B cell (primary cell): ENCODE results near the gene MATN1. TPM values are rescaled to one million over a fixed set of nuclear protein-coding genes. Genes with fewer than 3 reads are reported as not detected.

Experiments used
- ATAC-seq: fragments of 200-7000 bp; cut with Tn5 transposase; one replicate; pipeline ENCODE4 v1.10.0; 2021; ENCODE audit warnings: low read depth, mild to moderate bottlenecking, moderate number of reproducible peaks, moderate library complexity
- CTCF ChIA-PET: fragments of 350-600 bp; sonication (Branson Sonifier 250); formaldehyde crosslinking; loops from one replicate; lab custom pipeline; 2021; ENCODE audit warnings: antibody characterized with exemption, inconsistent platforms; lab: Charles Lee
- POLR2A ChIA-PET: fragments of 350-600 bp; sonication (Branson Sonifier 250); formaldehyde crosslinking; loops from one replicate; lab custom pipeline; 2021; ENCODE audit warnings: antibody characterized with exemption; lab: Charles Lee
- DNase-seq: peaks from one replicate; pipeline ENCODE4 v3.0.0; 2013
- H2AFZ ChIP-seq: 2 replicates; pipeline ENCODE4 v1.6.1; 2012; ENCODE audit warnings: mild to moderate bottlenecking, low read depth, low read length; ENCODE audit not compliant: insufficient read depth, poor library complexity, severe bottlenecking
- H3K27ac ChIP-seq, 2 donors: 1 replicate in 1 of 2; 2 replicates in 1 of 2; pipeline ENCODE4 v1.5.1; 2012 to 2013; ENCODE audit warnings: low read length in 2 of 2, mild to moderate bottlenecking in 2 of 2, moderate library complexity in 1 of 2
- H3K27me3 ChIP-seq, 4 experiments: fragments of 200-600 bp in 1 of 4; sonication (generic) in 1 of 4; replicated peaks in 1 of 4; 1 replicate in 2 of 4; 2 replicates in 2 of 4; pipeline versions ENCODE4 v1.6.1 to v1.7.0; 2013 to 2016; ENCODE audit warnings: low read length in 3 of 4, mild to moderate bottlenecking in 2 of 4, mixed read lengths in 1 of 4, moderate library complexity in 1 of 4; ENCODE audit not compliant: insufficient read depth in 4 of 4, control insufficient read depth in 3 of 4; ENCODE audit errors: control extremely low read depth in 1 of 4
- H3K36me3 ChIP-seq, 2 experiments: replicated peaks in 1 of 2; 1 replicate in 1 of 2; 2 replicates in 1 of 2; pipeline versions ENCODE4 v1.6.1 to v1.7.1; 2013; ENCODE audit warnings: low read length in 1 of 2; ENCODE audit not compliant: insufficient read depth in 2 of 2, control insufficient read depth in 1 of 2; ENCODE audit errors: control extremely low read depth in 1 of 2, extremely low read depth in 1 of 2
- H3K4me1 ChIP-seq, 2 donors: fragments of 200-600 bp in 1 of 2; sonication (generic) in 1 of 2; 1 replicate in 1 of 2; 2 replicates in 1 of 2; pipeline versions ENCODE4 v1.5.1 to v1.6.1; 2013 to 2017; ENCODE audit warnings: low read length in 2 of 2; ENCODE audit not compliant: control insufficient read depth in 2 of 2, insufficient read depth in 2 of 2
- H3K4me2 ChIP-seq: replicated peaks from 2 replicates; pipeline ENCODE3; 2012; ENCODE audit warnings: mild to moderate bottlenecking, low read depth, low read length; ENCODE audit not compliant: poor library complexity, severe bottlenecking
- H3K4me3 ChIP-seq, 5 experiments: fragments of 200-600 bp in 1 of 5; sonication (generic) in 1 of 5; 1 replicate in 3 of 5; 2 replicates in 2 of 5; pipeline versions ENCODE4 v1.5.1 to v1.7.0; 2011 to 2016; ENCODE audit warnings: low read length in 4 of 5, mild to moderate bottlenecking in 4 of 5, low read depth in 2 of 5, control low read depth in 1 of 5, moderate library complexity in 1 of 5; ENCODE audit not compliant: insufficient read depth in 1 of 5; ENCODE audit errors: control extremely low read depth in 1 of 5, extremely low read depth in 1 of 5
- H3K79me2 ChIP-seq: fragments of 200-600 bp; sonication (generic); one replicate; pipeline ENCODE4 v1.6.0; 2016; ENCODE audit warnings: low read length; ENCODE audit not compliant: control insufficient read depth, insufficient read depth
- H3K9ac ChIP-seq: fragments of 200-600 bp; sonication (generic); 2 replicates; pipeline ENCODE4 v1.6.1; 2017; ENCODE audit warnings: mild to moderate bottlenecking, low read length, moderate library complexity
- H3K9me3 ChIP-seq, 3 donors: one replicate each; pipeline versions ENCODE4 v1.6.1 to v1.7.1; 2013; ENCODE audit warnings: low read length in 2 of 3; ENCODE audit not compliant: control insufficient read depth in 2 of 3, insufficient read depth in 1 of 3; ENCODE audit errors: control extremely low read depth in 1 of 3
- H4K20me1 ChIP-seq: 2 replicates; pipeline ENCODE4 v1.6.0; 2012; ENCODE audit warnings: mild to moderate bottlenecking, low read length; ENCODE audit not compliant: insufficient read depth, control insufficient read depth, poor library complexity, severe bottlenecking
- H3K27ac Mint-ChIP-seq: one replicate; pipeline ENCODE4 v1.8.0; 2021; ENCODE audit warnings: mixed read lengths
- H3K27me3 Mint-ChIP-seq: one replicate; pipeline ENCODE4 v1.8.0; 2021; ENCODE audit warnings: mixed read lengths
- H3K4me1 Mint-ChIP-seq: one replicate; pipeline ENCODE4 v1.8.0; 2021; ENCODE audit warnings: mixed read lengths
- H3K4me3 Mint-ChIP-seq: one replicate; pipeline ENCODE4 v1.8.0; 2021; ENCODE audit warnings: mixed read lengths
- H3K9me3 Mint-ChIP-seq: one replicate; pipeline ENCODE4 v1.8.0; 2022; ENCODE audit warnings: mixed read lengths; ENCODE audit not compliant: insufficient read depth
- EZH2 ChIP-seq: IDR thresholded peaks from 2 replicates; pipeline ENCODE4 v1.6.1; 2012; ENCODE audit warnings: borderline replicate concordance, low read depth, mild to moderate bottlenecking, moderate library complexity, low read length; ENCODE audit not compliant: insufficient read depth, poor library complexity, severe bottlenecking
- WGBS: methylation state at CpG from one replicate; pipeline ENCODE4 v1.1.5; 2013; ENCODE audit warnings: missing lambda C conversion rate; ENCODE audit not compliant: insufficient coverage; 5-methylcytosine and 5-hydroxymethylcytosine counted together
- intact Hi-C: fragments of 100-400 bp; cut with micrococcal nuclease; formaldehyde crosslinking; loops from one replicate; pipeline ENCODE4 v1.10.0; 2022
- polyA plus RNA-seq: library from polyadenylated mRNA; depleted of rRNA; stranded (reverse); fragments of >200 nt; gene quantifications from 2 replicates; pipeline ENCODE4 v1.2.3, GENCODE V29; 2012
- total RNA-seq, 2 donors: library from RNA; stranded (reverse); fragments of 120-200 nt in 1 of 2; gene quantifications; 1 replicate in 1 of 2; 2 replicates in 1 of 2; pipeline versions ENCODE4 v1.2.3 to v1.2.4, GENCODE V29; 2013 to 2022
- TF ChIP-seq, protein P1 (sequence below): fragments of 200-600 bp; IDR thresholded peaks from one replicate; pipeline ENCODE4 v1.8.0; 2022; ENCODE audit warnings: antibody characterized with exemption, mild to moderate bottlenecking

Gene MATN1
- total and polyA plus RNA-seq, 2 donors (not counting 1 experiment from before 2014, with no cell fraction given) = 2.5 to 3.2 TPM

DNA sequence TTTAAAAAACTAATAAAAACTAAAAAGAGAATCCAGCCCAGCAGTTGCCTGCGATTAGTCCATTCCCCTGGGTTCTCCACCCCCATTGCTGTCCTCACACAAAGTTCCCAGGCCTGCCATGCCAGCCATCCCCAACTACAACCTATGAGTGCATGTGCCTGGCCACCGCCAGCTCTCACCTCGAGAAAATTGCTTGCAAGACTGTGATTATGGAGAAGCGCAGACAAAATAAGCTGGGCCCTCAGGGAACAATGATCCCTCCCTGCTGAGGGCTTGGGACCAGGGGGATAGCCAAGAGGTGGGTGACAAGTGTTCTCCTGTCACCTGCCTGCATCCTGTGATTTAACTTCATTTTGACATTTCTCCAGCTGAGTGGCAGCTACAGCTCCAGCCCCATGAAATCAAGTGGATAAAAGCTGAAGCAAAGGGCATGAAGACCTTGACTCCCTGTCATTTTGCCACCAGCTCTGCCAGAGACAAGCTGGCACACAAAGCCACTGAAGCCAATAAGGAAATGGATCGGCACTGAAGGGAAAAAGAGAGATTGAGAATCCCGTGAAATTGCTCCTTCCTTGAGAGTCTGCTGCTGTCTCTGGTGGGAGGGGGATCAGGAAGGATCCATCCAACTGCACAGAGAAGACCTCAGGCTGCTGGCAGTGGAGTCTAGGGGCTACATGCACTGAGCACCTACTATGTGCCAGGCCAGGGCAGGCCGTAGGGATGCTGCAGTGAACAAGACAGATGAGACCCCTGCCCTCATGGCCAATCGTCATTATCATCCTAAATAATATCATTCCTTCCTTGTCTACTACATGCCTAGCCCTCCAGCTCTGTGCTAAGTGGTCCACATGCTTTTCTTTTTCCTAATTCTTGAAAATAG, 40.7 kb downstream of the MATN1 start:
- TF ChIP-seq EZH2 = no peak
- TF ChIP-seq, protein P1, sequence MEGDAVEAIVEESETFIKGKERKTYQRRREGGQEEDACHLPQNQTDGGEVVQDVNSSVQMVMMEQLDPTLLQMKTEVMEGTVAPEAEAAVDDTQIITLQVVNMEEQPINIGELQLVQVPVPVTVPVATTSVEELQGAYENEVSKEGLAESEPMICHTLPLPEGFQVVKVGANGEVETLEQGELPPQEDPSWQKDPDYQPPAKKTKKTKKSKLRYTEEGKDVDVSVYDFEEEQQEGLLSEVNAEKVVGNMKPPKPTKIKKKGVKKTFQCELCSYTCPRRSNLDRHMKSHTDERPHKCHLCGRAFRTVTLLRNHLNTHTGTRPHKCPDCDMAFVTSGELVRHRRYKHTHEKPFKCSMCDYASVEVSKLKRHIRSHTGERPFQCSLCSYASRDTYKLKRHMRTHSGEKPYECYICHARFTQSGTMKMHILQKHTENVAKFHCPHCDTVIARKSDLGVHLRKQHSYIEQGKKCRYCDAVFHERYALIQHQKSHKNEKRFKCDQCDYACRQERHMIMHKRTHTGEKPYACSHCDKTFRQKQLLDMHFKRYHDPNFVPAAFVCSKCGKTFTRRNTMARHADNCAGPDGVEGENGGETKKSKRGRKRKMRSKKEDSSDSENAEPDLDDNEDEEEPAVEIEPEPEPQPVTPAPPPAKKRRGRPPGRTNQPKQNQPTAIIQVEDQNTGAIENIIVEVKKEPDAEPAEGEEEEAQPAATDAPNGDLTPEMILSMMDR = no peak
- Histone ChIP-seq H3K4me2 (no peak overlapping the region), H3K36me3 (no peaks in the 10 kb centered on the region), H2AFZ (no peak overlapping the region), H3K9me3 (peaks cover 0 to 30% (median 4%) of the 10 kb centered on the region in 3 donors), H3K27me3 (peaks cover 0 to 39% (median 18%) of the 10 kb centered on the region in 4 experiments), H3K9ac (no peak overlapping the region), H4K20me1 (no peaks in the 10 kb centered on the region), H3K79me2 (no peaks in the 10 kb centered on the region), H3K27ac (no peak overlapping the region), H3K4me3 (no peak overlapping the region), H3K4me1 (peaks cover 9 to 14% of the 10 kb centered on the region in 2 donors)
- Mint-ChIP-seq H3K27me3 (peaks cover 61% of the 10 kb centered on the region), H3K4me1 (no peaks in the 10 kb centered on the region), H3K27ac (no peak overlapping the region), H3K4me3 (no peak overlapping the region), H3K9me3 (peaks cover 2% of the 10 kb centered on the region)
- ChIA-PET POLR2A (no interaction called here), CTCF (no interaction called here)
- intact Hi-C loops = no loop called here
- DNase-seq = no peak
- 86% methylated on average over 7 of the region's 8 CpGs for WGBS
- ATAC-seq = no peak

DNA sequence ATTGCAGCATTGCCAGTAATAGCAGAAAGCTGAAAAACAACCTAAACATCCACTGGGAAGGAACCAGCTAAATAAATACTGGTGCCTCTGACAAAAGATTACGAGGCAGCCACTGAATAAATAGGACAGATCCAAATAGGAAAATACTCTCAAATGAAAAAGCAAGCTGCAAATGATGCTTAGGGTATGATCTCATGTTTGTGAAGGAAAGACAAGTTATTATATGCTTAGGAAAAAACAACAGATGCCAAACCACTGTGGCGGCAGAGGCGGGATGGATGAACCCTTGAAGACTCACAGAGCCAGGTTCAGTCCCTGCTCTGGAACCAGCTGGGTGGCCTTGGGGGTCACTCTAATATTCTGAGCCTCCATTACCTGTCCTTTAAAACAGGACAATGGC, 41.6 kb downstream of the MATN1 start:
- WGBS = 94% methylated on average over 2 of the region's 3 CpGs
- peaks cover 0 to 39% (median 18%) of the 10 kb centered on the region in 4 experiments for H3K27me3 ChIP-seq

More for the DNA sequence above, 41.6 kb downstream of the MATN1 start:
- Mint-ChIP-seq H3K27me3 (peaks cover 58% of the 10 kb centered on the region), H3K4me3 (no peak overlapping the region), H3K4me1 (no peaks in the 10 kb centered on the region), H3K9me3 (peaks cover 2% of the 10 kb centered on the region), H3K27ac (no peak overlapping the region)
- H3K9me3 ChIP-seq = peaks cover 0 to 31% (median 4%) of the 10 kb centered on the region in 3 donors
- H3K9ac ChIP-seq = no peak overlapping the region
- TF ChIP-seq, protein P1 = no peak
- TF ChIP-seq EZH2 = no peak
- no peak overlapping the region for H3K4me2 ChIP-seq
- DNase-seq (no peak), ATAC-seq (no peak)
- ChIA-PET CTCF (no interaction called here), POLR2A (no interaction called here)
- H3K79me2 ChIP-seq = no peaks in the 10 kb centered on the region
- H3K4me3 ChIP-seq = no peak overlapping the region
- no peaks in the 10 kb centered on the region for H4K20me1 ChIP-seq
- peaks cover 9 to 14% of the 10 kb centered on the region in 2 donors for H3K4me1 ChIP-seq
- intact Hi-C loops = no loop called here
- no peak overlapping the region for H2AFZ ChIP-seq
- H3K27ac ChIP-seq = no peak overlapping the region
- H3K36me3 ChIP-seq = no peaks in the 10 kb centered on the region
